Measurements from ENCODE around the gene RBM45.
A peak's percentile ranks its signal among the peaks of the same experiment; 100 is the strongest.
"Not testable (repeated sequence)": the region's sequence is repeated elsewhere in the genome, so short reads cannot be mapped to it uniquely, and the experiment has no call there.

Gene RBM45

DNA sequence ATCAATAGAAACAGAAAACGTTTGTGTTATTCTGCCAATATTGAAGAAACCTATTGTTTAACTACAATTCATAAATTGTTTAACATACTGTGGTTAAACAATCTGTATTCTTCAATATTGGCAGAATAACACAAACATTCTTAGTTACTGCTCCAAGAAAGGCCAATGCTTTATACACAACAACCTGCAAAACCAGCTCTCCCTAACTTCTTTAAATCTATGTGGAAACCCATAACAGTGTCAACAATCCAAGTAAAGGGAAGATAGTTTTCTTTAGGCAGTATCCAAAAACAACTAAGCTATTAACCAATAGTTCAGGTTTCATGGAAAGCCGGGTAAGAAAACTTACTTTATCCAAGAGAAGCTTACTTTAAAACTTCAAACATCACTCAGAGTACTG lies 6.2 kb upstream of the RBM45 start:
- DNase-seq = no peak

DNA sequence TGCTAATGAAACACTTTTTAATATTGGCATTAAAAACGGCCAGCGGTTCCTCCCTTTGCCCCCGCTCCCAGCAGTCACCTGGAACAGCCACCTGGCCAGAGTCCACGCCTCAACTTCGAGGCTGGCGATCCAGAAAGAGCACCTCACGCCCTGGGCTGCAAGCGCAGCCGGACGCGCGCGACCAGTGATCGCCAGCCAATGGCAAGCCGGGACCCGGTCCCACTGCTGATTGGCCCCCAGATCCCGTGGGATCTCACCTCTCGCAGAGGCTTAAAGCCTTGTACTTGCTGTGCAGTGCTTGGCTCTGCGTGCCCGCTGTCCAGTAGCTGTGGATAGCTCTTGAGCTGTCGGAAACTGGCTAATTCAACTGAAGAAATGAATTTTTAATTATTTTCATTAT lies 4.1 kb upstream of the RBM45 start:
- no peak for DNase-seq

DNA sequence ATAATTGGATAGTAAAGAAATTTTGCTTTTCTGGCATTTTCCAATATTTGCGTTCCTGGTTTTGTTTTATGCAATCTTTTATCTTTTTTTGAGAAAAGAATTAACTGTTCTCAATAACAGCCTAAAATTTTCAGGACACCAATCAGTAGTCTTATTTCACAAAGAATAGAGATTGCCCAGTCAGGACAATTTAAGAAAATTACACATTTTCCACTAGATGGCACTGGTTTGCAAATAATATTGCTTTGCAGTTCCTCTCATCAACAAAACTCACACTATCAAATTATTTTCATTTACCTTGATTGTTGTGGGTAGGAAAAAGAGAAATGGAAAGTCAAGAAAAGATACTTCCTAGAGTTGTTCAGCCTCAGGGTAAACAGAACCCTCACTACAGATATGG lies 2.4 kb upstream of the RBM45 start:
- peak; percentile 40 for DNase-seq

DNA sequence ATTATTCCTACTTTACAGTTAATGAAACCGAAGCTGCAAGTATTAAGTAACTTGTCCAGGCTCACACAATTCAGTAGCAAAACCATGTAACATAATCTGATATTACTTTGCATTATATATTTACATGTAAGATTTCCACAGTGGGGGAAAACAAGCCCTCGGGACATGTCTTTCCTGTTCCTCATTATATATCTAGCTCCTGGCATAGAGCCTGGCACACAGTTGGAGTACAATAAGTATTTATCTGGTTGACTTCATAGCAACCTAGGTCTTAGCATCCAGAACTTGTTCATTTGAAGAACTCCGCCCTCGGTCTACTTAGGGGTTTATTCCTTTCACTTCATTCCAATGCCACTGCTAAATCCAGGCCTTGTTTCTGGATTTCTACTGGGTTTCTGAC lies 1.6 kb upstream of the RBM45 start:
- DNase-seq = no peak

DNA sequence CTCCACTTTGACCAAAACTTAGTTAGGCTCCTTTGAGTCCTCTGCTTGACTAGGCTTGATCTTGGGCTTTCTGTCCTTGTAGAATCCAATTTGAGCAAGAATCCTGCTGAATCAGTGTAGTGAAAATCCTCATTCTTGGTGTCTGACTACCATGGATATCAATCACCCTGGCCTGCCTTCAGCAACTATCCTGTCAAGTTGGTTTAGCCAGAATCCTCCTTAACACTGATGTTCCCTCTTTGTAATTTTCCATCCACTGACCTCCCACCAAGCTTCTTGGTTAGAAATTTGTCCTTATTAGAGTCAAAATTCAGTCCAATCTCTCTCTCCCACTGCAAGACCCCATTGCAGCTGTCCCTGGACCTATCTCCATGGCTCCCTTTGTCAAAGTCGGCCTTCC lies 494 bp upstream of the RBM45 start:
- DNase-seq = no peak

DNA sequence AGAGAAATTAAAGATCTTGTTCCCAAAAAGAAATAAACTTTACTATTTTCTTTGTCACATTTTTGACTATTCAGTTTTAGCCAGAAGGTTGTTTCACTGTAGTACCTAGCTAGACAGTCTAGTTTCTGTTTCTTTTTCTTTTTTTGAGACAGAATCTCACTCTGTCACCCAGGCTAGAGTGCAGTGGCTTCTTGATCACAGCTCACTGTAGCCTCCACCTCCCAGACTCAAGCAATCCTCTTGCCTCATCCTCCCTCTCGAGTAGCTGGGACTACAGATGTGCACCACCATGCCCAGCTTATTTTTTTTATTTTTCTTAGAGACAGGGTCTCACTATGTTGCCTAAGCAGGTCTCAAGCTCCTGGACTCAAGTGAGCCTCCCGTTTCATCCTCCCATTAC lies 2.2 kb downstream of the RBM45 start:
- no peak for DNase-seq

DNA sequence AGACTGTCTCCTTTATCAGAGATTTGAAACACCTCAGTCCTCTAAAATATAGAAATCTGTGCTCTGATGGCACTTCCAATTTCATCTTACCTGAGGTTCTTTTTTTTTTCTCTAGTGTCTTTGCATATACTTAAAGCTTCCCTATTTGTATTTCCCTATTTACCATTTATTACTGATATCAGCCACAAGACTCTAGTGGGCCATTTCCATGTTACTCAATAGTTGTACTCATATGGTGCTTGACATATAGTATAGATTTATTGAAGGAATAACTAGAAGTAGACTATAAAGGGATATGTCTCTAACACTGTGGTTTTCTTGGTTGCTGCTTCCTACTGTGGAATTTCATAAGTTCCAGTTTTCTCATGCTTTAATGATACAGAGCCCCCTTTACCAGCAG lies 3.0 kb downstream of the RBM45 start:
- DNase-seq = no peak

DNA sequence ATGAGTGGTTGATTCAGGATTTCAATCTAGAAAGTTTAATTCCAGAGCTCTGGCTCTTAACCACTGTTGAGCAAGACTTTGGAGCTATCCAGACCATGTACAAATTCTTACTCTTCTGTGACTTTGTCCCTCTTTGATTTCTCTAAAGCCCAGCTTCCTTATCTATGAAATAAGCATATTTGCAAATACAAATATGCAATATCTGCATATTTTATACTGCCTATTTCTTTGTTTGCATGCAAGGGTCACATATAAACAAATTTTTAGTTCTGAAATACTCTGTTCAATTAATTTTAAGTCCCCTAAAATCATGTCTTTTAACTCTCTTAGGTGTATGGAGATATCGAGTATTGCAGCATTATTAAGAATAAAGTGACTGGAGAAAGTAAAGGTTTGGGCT lies 5.5 kb downstream of the RBM45 start:
- DNase-seq = no peak

DNA sequence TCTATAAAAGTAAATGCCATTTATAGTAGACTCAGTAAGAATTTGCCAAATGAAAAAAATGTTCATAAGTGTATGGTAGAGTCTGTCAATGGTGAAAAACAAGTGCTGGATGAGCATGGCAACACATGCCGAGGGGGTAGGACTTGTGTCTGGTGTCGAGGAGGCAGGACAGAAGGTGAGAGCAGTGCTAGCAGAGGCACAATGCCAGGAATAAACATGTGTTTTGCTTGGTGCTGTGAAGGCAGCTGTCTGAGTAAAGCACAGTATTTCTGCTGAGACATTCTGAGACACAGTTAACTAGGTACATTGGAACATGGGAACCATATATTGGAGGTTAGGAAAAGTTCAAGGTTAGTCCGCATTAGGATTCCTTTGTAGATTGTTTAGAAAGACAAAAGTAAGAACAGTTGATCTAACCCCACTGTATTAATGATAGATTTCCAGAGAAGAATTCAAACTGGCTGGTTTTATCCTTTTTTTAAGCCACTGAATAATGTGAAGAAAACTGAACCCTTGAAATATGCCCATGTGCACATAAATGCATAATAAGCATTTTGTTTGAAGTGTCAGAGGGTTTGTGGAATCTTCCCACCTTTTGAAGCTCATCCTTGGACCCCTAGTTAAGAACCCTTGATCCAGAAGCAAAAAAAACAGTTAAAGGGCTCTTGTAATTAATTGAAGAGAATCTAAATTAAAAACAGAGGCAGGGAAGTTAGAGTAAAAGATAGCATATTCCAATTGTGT lies 7.1 kb downstream of the RBM45 start:
- no peak for DNase-seq

DNA sequence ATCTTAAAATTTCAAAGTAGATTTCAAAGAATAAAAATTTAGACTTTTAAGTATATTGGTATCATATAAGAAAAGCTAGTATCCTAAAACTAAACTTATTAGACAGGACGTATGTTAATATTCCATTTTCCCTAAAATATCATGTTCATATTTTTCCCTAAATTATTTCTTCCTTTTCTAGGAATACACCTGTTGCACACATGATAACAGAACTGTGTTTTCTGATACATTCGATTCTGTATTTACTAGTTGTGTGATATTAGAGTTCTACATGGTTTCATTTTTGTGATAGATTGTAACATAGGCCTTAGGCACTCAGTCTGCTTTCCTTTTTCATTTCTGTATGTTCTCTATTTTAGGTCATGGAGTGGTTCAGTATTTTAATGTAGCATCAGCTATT lies 10.9 kb downstream of the RBM45 start:
- no peak for DNase-seq

DNA sequence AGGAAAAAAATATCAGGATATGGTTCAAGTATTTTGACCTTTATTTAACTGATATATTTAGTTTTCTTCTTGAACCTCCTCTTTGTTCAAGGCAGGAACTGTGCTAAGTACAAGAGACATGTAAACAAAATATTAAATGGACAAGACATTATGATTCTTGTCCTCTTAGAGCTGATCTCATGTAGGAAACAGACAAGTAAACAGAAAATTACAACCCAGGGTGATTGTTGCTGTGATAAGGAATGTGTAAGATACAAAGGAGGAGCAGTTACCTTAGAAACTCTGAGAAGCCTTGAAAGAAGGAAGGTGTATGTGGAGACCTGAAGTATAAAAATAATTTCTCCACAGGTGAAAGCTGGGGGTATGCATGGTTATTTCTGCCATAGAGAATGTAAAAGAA lies 12.9 kb downstream of the RBM45 start:
- DNase-seq = no peak

DNA sequence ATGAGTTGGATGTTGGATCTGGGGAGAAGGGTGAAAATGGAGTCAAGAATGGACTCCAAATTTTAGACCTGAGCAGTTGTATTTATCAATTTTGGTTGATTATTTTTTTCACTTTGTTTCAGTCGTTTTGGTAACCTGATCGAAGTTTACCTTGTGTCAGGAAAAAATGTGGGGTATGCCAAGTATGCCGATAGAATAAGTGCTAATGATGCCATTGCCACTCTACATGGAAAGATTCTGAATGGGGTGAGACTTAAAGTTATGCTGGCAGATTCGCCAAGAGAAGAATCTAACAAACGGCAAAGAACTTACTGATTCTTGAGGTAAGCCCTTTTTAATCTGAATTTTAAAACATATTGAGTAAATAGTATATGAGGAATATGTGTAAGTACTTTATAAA lies 13.6 kb downstream of the RBM45 start:
- DNase-seq = no peak

DNA sequence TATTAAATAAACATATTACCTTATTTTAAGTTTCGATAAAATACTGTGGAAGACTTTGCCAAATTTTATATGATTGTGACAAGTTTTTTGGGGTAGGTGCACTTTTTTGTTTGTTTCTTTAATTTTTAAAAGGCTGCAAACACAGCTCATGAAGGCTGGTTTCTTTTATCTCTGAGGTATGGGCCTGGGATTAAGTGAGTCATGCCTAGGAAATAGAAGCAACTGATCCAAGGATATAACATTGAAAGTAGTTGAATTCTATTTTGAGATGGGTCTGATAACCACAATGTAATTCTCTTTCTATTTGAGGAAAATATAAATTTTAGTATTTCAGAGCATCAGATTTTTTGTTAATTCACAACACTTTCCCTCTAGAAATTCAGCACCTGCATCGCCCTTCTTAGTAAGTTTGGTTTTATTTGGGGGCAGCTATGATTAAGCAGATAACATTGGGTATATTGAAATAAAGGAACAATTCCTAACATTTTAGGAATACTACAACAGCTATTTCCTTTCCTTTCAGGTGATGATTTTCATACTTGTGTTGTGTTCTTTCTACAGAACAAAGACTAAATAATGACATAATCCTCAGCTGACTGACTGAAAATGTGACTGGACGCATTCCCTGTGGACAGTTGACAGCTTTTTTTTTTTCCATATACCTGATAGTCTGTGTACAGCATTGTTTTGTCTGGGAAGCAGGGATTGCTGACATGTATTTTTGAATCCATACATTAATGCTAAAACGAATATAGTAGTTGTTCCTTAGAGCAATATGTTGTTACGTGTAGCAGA lies 16.8 kb downstream of the RBM45 start:
- no peak for DNase-seq

DNA sequence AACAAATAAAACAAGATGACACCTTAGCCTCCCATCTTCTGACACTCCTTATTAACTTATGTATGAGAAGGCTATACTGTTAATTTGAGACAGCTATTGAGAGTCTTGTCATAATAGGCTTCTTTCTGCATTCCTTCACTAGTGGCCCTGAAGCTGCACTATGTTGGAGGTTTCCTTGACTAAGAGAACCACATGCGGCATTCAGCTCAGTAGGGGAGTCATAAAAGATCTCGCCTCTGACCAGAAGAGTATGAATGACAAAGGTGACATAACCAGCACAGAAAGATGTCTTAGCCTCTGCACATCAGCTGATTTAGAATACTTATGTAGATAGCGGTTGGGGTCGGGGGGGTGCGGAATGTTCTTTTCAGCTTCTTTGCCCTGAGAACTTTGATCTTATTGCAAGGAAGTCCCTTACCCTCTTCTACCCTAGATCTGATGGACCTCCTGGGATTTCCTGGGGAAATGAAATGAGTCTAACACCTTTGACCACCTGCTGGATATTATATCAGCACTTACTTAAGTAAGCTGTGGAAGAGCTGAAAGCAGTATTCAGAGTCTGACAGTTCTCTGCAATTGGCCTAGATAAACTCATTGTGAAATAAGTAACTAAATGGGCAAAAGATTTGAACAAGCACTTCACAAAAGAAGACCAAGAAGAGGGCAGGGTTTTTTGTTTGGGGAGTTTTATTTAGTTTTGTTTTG lies 24.2 kb downstream of the RBM45 start:
- DNase-seq = no peak

DNA sequence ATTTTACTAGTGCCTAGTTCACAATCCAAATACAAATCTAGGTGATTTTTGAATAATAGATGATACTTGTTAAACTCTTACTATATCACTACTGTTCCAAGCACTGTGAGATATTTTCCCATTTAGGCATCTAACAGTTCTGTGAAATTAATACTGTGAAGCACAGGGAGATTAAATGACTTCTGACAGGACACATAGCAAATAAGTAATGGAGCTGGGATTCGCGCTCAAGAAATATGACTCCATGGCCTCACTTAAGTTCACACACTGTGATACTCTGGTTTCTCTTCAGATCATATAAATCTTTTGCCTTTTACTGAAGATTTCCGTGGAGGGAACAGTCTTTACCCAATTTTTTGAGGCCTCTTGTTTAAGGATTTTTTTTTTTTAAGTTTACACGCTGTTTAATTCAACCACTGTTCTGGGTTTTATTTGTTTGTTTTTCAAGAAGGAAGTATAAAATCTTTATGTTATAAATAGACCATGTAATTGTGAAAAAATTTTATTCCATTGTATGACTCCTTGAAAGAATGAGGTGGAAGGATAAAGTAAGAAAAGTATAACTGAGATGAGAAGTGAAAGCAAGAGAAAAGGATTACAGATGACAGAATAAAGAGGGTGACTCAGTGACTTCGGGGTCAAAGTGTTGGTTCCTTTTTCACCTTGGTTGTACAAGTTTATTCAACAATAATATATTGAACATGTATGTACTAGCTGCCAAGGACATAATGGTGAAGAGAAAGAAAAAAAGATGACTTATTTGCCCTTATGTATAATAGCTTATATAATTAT lies 30.2 kb downstream of the RBM45 start:
- DNase-seq = peak; percentile 4

DNA sequence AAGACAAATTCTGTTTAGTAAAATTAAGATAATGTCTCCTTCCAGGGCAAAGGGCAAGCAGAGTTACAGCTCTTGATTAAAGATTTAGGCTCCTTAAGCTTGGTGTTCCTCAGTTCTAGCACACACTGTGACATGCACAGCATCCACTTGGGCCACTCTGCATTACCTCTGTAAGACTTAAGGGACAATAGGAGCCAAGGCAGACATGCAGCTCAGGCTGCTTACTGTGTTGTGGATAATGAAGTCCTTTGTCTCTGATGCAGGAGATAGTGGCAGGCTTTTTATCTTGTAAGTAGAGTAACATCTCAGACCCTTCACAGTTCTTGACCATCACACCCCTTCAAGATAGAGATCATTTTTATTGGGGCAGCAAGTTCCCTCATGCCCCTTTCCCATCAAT lies 31.2 kb downstream of the RBM45 start:
- DNase-seq = no peak

DNA sequence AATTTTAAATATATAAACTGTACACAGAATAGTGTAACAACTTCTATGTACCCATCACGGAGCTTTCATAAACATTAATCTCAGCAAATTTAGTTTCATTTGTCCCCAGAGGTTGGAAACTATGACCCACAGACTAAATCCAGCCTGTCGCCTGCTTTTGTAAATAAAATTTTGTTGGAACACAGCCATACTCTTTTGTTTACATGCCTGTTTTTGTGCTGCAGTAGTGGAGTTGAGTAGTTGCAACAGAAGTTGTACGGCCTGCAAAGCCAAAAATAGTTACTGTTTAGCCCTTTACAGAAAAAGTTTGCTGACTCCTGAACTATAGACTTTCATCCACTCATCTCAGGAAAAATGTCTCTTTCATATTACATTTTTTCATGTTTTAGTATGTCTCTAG lies 39.8 kb downstream of the RBM45 start:
- no peak for DNase-seq

DNA sequence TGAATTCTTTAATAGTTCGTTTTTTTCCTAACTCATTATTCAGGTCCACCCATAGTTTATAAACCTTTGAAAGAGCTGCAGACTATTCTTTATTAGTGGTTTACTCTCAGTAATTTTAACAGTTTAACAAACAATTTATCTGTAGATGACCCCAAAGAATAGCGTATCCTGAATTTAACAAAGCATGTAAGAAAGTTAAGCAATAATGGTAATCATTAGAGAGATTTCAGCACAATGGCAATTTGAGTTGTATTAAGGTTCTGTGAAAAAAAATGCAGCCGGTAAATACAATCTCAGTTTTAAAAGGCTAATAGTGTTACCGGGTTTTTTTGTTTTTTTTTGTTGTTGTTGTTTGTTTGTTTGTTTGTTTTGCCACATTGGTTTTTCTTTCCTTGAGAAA lies 40.3 kb downstream of the RBM45 start:
- DNase-seq = no peak

DNA sequence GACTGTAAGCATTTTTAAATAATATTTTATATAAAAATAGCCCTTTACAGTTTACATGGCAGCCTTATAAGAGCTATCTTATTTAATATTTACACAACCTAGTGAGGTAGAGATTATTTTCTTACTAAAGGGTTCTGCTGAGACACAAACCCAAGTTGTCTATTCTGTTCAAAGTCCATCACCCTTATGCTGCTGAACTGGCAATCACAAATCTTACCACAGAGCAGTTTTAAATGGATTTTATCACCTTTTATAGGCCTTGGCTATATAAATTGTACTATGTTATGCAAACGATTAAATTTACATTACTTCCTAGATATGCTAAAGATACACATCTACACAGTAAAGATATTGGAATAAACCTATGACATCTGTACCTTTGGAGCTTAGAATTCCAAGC lies 40.7 kb downstream of the RBM45 start:
- DNase-seq = no peak

DNA sequence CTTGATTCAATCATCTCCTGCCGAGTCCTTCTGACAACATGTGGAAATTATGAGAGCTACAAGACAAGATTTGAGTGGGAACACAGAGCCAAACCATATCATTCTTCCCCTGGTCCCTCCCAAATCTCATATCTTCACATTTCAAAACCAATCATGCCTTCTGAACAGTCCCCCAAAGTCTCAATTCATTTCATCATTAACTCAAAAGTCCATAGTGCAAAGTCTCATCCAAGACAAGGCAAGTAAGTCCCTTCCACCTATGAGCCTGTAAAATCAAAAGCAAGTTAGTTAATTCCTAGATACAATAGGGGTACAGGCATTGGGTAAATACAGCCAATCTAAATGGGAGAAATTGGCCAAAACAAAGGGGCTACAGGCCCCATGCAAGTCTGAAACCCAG lies 41.6 kb downstream of the RBM45 start:
- not testable (repeated sequence) for DNase-seq

DNA sequence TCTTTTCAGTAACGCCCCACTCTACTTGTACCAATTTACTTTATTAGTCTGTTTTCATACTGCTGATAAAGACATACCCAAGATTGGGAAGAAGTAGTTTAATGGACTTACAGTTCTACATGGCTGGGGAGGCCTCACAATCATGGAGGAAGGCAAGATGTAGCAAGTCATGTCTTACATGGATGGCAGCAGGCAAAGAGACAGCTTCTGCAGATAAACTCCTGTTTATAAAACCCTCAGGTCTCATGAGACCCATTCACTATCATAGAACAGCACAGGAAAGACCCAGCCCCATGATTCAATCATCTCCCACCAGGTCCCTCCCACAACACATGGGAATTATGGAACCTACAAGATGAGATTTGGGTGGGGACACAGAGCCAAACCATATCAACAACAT lies 43.3 kb downstream of the RBM45 start:
- no peak for DNase-seq

DNA sequence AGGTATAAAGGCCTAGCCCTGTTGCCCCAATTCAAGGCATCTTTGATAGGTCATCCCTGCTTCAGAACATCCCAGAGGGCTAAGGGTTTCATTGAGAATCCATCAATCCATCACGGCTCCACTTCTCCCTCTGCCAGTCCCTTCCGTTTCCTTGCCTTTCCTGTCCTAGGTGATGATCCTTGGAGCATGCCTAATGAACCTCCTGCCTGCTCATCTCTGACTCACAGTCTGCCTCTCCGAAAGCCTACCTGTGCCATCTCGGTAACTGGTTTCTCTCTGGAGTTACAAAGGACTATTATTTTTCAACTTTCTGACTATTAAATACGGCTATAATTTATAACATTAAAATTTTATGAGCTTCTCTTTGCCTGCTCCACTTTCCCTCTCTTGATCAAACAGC lies 45.3 kb downstream of the RBM45 start:
- no peak for DNase-seq

DNA sequence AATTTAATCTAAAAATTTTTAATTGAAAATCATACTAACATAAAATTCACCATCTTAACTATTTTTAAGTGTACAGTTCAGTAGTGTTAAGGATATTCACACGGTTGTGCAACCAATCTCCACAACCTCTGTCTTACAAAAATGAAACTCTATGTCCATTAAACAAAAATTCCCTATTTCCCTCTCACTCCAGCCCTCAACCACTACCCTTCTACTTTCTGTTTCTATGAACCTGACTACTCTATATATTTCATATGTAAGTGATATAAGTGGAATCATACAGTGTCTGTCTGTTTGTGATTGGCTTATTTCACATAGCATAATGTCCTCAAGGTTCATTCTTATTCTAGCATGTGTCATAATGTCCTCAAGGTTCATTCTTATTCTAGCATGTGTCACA lies 47.7 kb downstream of the RBM45 start:
- DNase-seq = no peak

All from fibroblast of skin of scalp (primary cell).